A549 (cell line): ENCODE results near the gene GTF3A. TPM values are rescaled to one million over a fixed set of nuclear protein-coding genes. Genes with fewer than 3 reads are reported as not detected.

Source experiments
- ATOH8 ChIP-seq: fragments of 250-450 bp; sonication (Bioruptor Pico); IDR thresholded peaks from 2 replicates; pipeline ENCODE4 v1.5.0; 2020; ENCODE audit warnings: low read depth, mild to moderate bottlenecking, moderate library complexity
- BCL3 ChIP-seq: fragments of >200 bp; sonication (Bioruptor Twin); formaldehyde crosslinking; IDR thresholded peaks from 3 replicates; pipeline ENCODE4 v1.6.1; 2016
- CHD2 ChIP-seq: fragments of 150-350 bp; IDR thresholded peaks from 2 replicates; pipeline ENCODE4 v1.6.1; 2014; ENCODE audit warnings: low read length; ENCODE audit not compliant: partially characterized antibody
- CTCF ChIP-seq: fragments of >200 bp; sonication (Bioruptor Twin); formaldehyde crosslinking; IDR thresholded peaks from 3 replicates; pipeline ENCODE4 v1.5.1; 2016
- EHMT2 ChIP-seq: fragments of 200-600 bp; sonication (generic); IDR thresholded peaks from 2 replicates; pipeline ENCODE4 v1.6.1; 2016; ENCODE audit warnings: antibody characterized with exemption, low read depth, mild to moderate bottlenecking, moderate library complexity
- ELK1 ChIP-seq: fragments of 150-350 bp; IDR thresholded peaks from 2 replicates; pipeline ENCODE4 v1.6.1; 2014; ENCODE audit warnings: low read depth, mild to moderate bottlenecking, low read length
- EP300 ChIP-seq, 2 experiments: fragments of >200 bp; sonication (Bioruptor Twin); formaldehyde crosslinking; IDR thresholded peaks; 2 replicates in 1 of 2; 3 replicates in 1 of 2; pipeline ENCODE4 v1.6.1; 2016 to 2017
- FOSB ChIP-seq: fragments of 250-450 bp; sonication (Bioruptor Pico); IDR thresholded peaks from 2 replicates; pipeline ENCODE4 v1.5.0; 2020; ENCODE audit warnings: mild to moderate bottlenecking, moderate library complexity
- FOXS1 ChIP-seq: fragments of 250-450 bp; sonication (Bioruptor Pico); IDR thresholded peaks from 2 replicates; pipeline ENCODE4 v1.5.0; 2020; ENCODE audit warnings: mild to moderate bottlenecking, moderate library complexity
- GATA3 ChIP-seq: IDR thresholded peaks from 2 replicates; pipeline ENCODE4 v1.6.1; 2012; ENCODE audit warnings: borderline replicate concordance
- KDM1A ChIP-seq: fragments of 200-600 bp; sonication (generic); IDR thresholded peaks from 2 replicates; pipeline ENCODE4 v1.6.1; 2016; ENCODE audit warnings: low read depth, mild to moderate bottlenecking
- MAFK ChIP-seq: fragments of 450-650 bp; IDR thresholded peaks from 2 replicates; pipeline ENCODE4 v1.6.1; 2014; ENCODE audit not compliant: partially characterized antibody
- NFE2L2 ChIP-seq: fragments of 150-350 bp; conservative IDR thresholded peaks from 2 replicates; pipeline ENCODE4 v1.6.1; 2014; ENCODE audit warnings: low read length
- NPAS2 ChIP-seq: fragments of 250-450 bp; sonication (Bioruptor Pico); IDR thresholded peaks from 2 replicates; pipeline ENCODE4 v1.8.0; 2022; ENCODE audit warnings: mild to moderate bottlenecking, moderate library complexity, borderline replicate concordance
- NR3C1 ChIP-seq: fragments of >200 bp; sonication (Bioruptor Twin); formaldehyde crosslinking; IDR thresholded peaks from 3 replicates; pipeline ENCODE4 v1.6.1; 2017
- POLR2A ChIP-seq: IDR thresholded peaks from 2 replicates; pipeline ENCODE4 v1.6.1; 2012; ENCODE audit warnings: mild to moderate bottlenecking, low read length
- RARB ChIP-seq: fragments of 250-450 bp; sonication (Bioruptor Pico); IDR thresholded peaks from 2 replicates; pipeline ENCODE4 v1.8.0; 2021; ENCODE audit warnings: mild to moderate bottlenecking, moderate library complexity
- RCOR1 ChIP-seq: fragments of 150-350 bp; IDR thresholded peaks from 2 replicates; pipeline ENCODE4 v1.6.1; 2014; ENCODE audit warnings: antibody characterized with exemption, low read length, low read depth
- REST ChIP-seq: fragments of 200-600 bp; sonication (generic); IDR thresholded peaks from 2 replicates; pipeline ENCODE4 v1.6.1; 2016; ENCODE audit warnings: antibody characterized with exemption, mild to moderate bottlenecking, moderate library complexity
- RNF2 ChIP-seq: fragments of 200-600 bp; sonication (generic); IDR thresholded peaks from 2 replicates; pipeline ENCODE4 v1.6.1; 2016; ENCODE audit warnings: low read depth, mild to moderate bottlenecking, antibody characterized with exemption, moderate library complexity, borderline replicate concordance
- SREBF2 ChIP-seq: fragments of 450-650 bp; IDR thresholded peaks from 2 replicates; pipeline ENCODE4 v1.6.1; 2014; ENCODE audit warnings: mild to moderate bottlenecking, moderate library complexity
- ZFP36 ChIP-seq: fragments of 450-650 bp; IDR thresholded peaks from 2 replicates; pipeline ENCODE4 v1.6.1; 2014; ENCODE audit warnings: borderline replicate concordance; ENCODE audit not compliant: partially characterized antibody
- ZSCAN20 ChIP-seq: fragments of 250-450 bp; sonication (Bioruptor Pico); IDR thresholded peaks from 2 replicates; pipeline ENCODE4 v1.8.0; 2022; ENCODE audit warnings: mild to moderate bottlenecking, moderate library complexity
- polyA plus RNA-seq, 4 experiments: library from polyadenylated mRNA; depleted of rRNA in 3 of 4; stranded (reverse); fragments of >200 nt; fragmentation: RNase III in 1 of 4; extraction: RNeasy Plus Mini Kit Qiagen cat#74134 plus additional on column Dnase treatment in 1 of 4; gene quantifications; 2 replicates in 3 of 4; 3 replicates in 1 of 4; pipeline ENCODE4 v1.2.3, GENCODE V29; 2011 to 2017

GTF3A gene
- polyA plus RNA-seq, 2 of the 4 experiments (the other 2 are of a cell fraction) = 93.1 to 132 TPM

- TF ChIP-seq BCL3 (peak; percentile 56; the same call in 1 of the 3 replicates), FOXS1 (CRISPR knock-in tag) (no peak), FOSB (CRISPR knock-in tag) (no peak), REST (no peak), GATA3 (no peak), EHMT2 (no peak), NR3C1 (no peak), CTCF (no peak), ELK1 (no peak), KDM1A (no peak), RCOR1 (no peak), MAFK (no peak), ZSCAN20 (CRISPR knock-in tag) (no peak), NPAS2 (CRISPR knock-in tag) (peak; percentile 95), RARB (no peak), CHD2 (no peak), ATOH8 (CRISPR knock-in tag) (peak; percentile 58), ZFP36 (no peak), EP300 (IDR thresholded peaks at IDR 0.05) (no peak), POLR2A (peak; percentile 75), RNF2 (no peak), SREBF2 (no peak), NFE2L2 (no peak)
Measured at GRCh38 chr13:27424246-27425157, at the start of gene GTF3A (continued).
